ENCODE results near the gene LRCOL1.

LRCOL1 gene

GRCh38 chr12:132610051-132610759 is at the start of gene LRCOL1:
LRCOL1 (minus strand) TSS chr12:132610582; CDS start chr12:132606251, 4,331 bp downstream.
- Histone ChIP-seq H3K27ac (no peak within 1 kb of the TSS), H3K4me3 (no peak within 1 kb of the TSS)

- H3K4me3 ChIP-seq: no peak overlapping the region
- no peak overlapping the region for H3K27ac ChIP-seq
Measured at GRCh38 chr12:132660052-132660451, 49.7 kb upstream of the LRCOL1 start.

- H3K27ac ChIP-seq: no peak overlapping the region
- no peak overlapping the region for H3K4me3 ChIP-seq
Measured at GRCh38 chr12:132659146-132659545, 48.8 kb upstream of the LRCOL1 start.

- Histone ChIP-seq H3K27ac (no peak overlapping the region), H3K4me3 (no peak overlapping the region)
Measured at GRCh38 chr12:132658149-132658894, 47.9 kb upstream of the LRCOL1 start.

GRCh38 chr12:132657004-132657727 is 46.8 kb upstream of the LRCOL1 start:
- no peak overlapping the region for H3K4me3 ChIP-seq

GRCh38 chr12:132653567-132654290 is 43.3 kb upstream of the LRCOL1 start:
- Histone ChIP-seq H3K27ac (no peak overlapping the region), H3K4me3 (no peak overlapping the region)

More at GRCh38 chr12:132657004-132657727, 46.8 kb upstream of the LRCOL1 start:
- no peak overlapping the region for H3K27ac ChIP-seq

- Histone ChIP-seq H3K4me3 (no peak overlapping the region), H3K27ac (no peak overlapping the region)
Measured at GRCh38 chr12:132651444-132652100, 41.2 kb upstream of the LRCOL1 start.

GRCh38 chr12:132649226-132649945 is 39.0 kb upstream of the LRCOL1 start:
- Histone ChIP-seq H3K27ac (no peak overlapping the region), H3K4me3 (no peak overlapping the region)

- Histone ChIP-seq H3K4me3 (no peak overlapping the region), H3K27ac (no peak overlapping the region)
Measured at GRCh38 chr12:132648616-132649225, 38.3 kb upstream of the LRCOL1 start.

GRCh38 chr12:132647858-132648257 is 37.5 kb upstream of the LRCOL1 start:
- Histone ChIP-seq H3K4me3 (no peak overlapping the region), H3K27ac (no peak overlapping the region)

GRCh38 chr12:132646850-132647249 is 36.5 kb upstream of the LRCOL1 start:
- H3K27ac ChIP-seq: no peak overlapping the region
- no peak overlapping the region for H3K4me3 ChIP-seq

- Histone ChIP-seq H3K4me3 (no peak overlapping the region), H3K27ac (no peak overlapping the region)
Measured at GRCh38 chr12:132642846-132643835, 32.8 kb upstream of the LRCOL1 start.

- Histone ChIP-seq H3K27ac (no peak overlapping the region), H3K4me3 (no peak overlapping the region)
Measured at GRCh38 chr12:132641811-132642650, 31.6 kb upstream of the LRCOL1 start.

- H3K27ac ChIP-seq: no peak overlapping the region
- H3K4me3 ChIP-seq: no peak overlapping the region
Measured at GRCh38 chr12:132640936-132641335, 30.6 kb upstream of the LRCOL1 start.

GRCh38 chr12:132639956-132640520 is 29.7 kb upstream of the LRCOL1 start:
- Histone ChIP-seq H3K27ac (no peak overlapping the region), H3K4me3 (no peak overlapping the region)
